ENCODE results near the gene INTS1. TPM values are rescaled to one million over a fixed set of nuclear protein-coding genes. Genes with fewer than 3 reads are reported as not detected.

INTS1 gene
- polyA plus RNA-seq, 3 donors = 5.5 to 64.3 (median 7.3) TPM

DNA sequence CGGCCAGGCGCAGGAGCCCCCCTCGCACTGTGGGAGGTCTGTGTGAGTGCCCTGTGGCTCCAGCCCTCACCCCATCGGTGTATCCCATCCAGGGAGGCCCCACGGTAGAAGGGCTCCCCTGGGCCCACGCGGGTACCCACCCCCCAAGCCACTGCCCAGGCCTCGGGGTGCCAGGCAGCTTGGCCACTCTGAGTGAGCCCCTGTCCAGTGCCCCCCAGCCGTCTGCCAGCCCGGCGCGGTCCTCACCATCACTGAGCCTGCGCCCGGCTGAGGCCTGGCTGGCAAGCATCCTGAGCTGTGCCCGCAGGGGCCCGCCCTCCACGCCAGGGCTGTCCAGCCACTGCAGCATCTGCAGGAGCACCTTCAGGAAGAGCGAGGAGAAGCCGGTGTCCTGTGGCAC is 25.7 kb downstream of the INTS1 start:
- H4K20me1 ChIP-seq (ENCODE audit: insufficient read depth, low read length) = peaks cover 12% of the 10 kb centered on the region
- TF ChIP-seq, protein P1, sequence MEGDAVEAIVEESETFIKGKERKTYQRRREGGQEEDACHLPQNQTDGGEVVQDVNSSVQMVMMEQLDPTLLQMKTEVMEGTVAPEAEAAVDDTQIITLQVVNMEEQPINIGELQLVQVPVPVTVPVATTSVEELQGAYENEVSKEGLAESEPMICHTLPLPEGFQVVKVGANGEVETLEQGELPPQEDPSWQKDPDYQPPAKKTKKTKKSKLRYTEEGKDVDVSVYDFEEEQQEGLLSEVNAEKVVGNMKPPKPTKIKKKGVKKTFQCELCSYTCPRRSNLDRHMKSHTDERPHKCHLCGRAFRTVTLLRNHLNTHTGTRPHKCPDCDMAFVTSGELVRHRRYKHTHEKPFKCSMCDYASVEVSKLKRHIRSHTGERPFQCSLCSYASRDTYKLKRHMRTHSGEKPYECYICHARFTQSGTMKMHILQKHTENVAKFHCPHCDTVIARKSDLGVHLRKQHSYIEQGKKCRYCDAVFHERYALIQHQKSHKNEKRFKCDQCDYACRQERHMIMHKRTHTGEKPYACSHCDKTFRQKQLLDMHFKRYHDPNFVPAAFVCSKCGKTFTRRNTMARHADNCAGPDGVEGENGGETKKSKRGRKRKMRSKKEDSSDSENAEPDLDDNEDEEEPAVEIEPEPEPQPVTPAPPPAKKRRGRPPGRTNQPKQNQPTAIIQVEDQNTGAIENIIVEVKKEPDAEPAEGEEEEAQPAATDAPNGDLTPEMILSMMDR (IDR thresholded peaks at IDR 0.05) = no peak
- peaks cover 0 to 2% (median 0%) of the 10 kb centered on the region in 3 donors for H3K27me3 Mint-ChIP-seq (ENCODE audit: low read depth in 3 of 3)
- H3K4me1 Mint-ChIP-seq = no peaks in the 10 kb centered on the region
- H3K9me3 Mint-ChIP-seq = no peaks in the 10 kb centered on the region
- intact Hi-C loops (cut with micrococcal nuclease) = no loop called here
- no peak overlapping the region for H3K4me2 ChIP-seq (replicated peaks; ENCODE audit: extremely low read depth, low read length, poor library complexity, severe bottlenecking)
- no peak for DNase-seq
- H3K27ac Mint-ChIP-seq = no peak overlapping the region
- H3K27me3 ChIP-seq (ENCODE audit: control insufficient read depth in 2 of 2, insufficient read depth in 2 of 2, low read length in 2 of 2) = no peaks in the 10 kb centered on the region
- H3K36me3 Mint-ChIP-seq = peaks cover 34 to 77% of the 10 kb centered on the region in 2 donors
- H3K4me3 ChIP-seq (replicated peaks in 1 of 3; ENCODE audit: low read depth in 2 of 3, low read length in 3 of 3) = no peak overlapping the region
- WGBS (ENCODE audit: insufficient coverage) = 93% methylated on average over 19 of the region's 19 CpGs
- H3K79me2 ChIP-seq (ENCODE audit: insufficient read depth, low read length) = no peaks in the 10 kb centered on the region
- no peak overlapping the region for H3K4me3 Mint-ChIP-seq
- no peaks in the 10 kb centered on the region for H3K9me3 ChIP-seq (replicated peaks in 1 of 2; ENCODE audit: control insufficient read depth in 1 of 2, insufficient read depth in 1 of 2, low read length in 2 of 2)
- H3K4me1 ChIP-seq (ENCODE audit: control insufficient read depth in 1 of 2, insufficient read depth in 2 of 2, low read length in 2 of 2) = no peaks in the 10 kb centered on the region
- H3K36me3 ChIP-seq (replicated peaks in 1 of 2; ENCODE audit: control insufficient read depth in 1 of 2, insufficient read depth in 2 of 2, low read length in 2 of 2) = peaks cover 90 to 96% of the 10 kb centered on the region in 2 donors
- no peak overlapping the region for H3K9ac ChIP-seq (ENCODE audit: insufficient read depth, low read length, poor library complexity, severe bottlenecking)
- H3K27ac ChIP-seq (ENCODE audit: low read depth in 1 of 2, low read length in 2 of 2) = no peak overlapping the region
- H2AFZ ChIP-seq (ENCODE audit: insufficient read depth, low read depth, low read length, poor library complexity, severe bottlenecking) = no peak overlapping the region

DNA sequence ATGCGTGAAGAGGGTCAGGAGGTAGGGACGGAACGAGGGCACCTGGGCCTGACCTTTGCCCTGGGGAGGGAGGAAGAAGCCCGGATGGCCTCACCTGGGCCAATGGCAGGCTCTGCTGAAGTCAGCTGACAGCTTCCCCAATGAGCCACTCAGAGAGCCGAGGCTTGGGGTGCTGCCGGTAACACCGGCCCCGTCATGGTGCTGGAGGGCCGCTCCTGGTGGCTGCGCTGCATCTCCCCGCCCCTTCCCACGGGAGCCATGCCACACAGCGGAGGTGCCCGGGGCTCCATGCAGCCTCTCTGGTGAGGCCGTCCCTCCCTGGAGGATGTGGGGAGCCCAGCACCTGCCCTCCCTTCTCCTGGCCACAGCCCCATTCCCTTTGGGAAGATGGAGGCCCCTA is 27.3 kb downstream of the INTS1 start:
- Mint-ChIP-seq H3K27me3 (ENCODE audit: low read depth in 3 of 3) (peaks cover 0 to 2% (median 0%) of the 10 kb centered on the region in 3 donors), H3K4me3 (no peak overlapping the region), H3K36me3 (peaks cover 32 to 77% of the 10 kb centered on the region in 2 donors), H3K27ac (no peak overlapping the region), H3K9me3 (no peaks in the 10 kb centered on the region), H3K4me1 (no peaks in the 10 kb centered on the region)
- Histone ChIP-seq H4K20me1 (ENCODE audit: insufficient read depth, low read length) (peaks cover 13% of the 10 kb centered on the region), H3K9me3 (replicated peaks in 1 of 2; ENCODE audit: control insufficient read depth in 1 of 2, insufficient read depth in 1 of 2, low read length in 2 of 2) (no peaks in the 10 kb centered on the region), H2AFZ (ENCODE audit: insufficient read depth, low read depth, low read length, poor library complexity, severe bottlenecking) (no peak overlapping the region), H3K4me3 (replicated peaks in 1 of 3; ENCODE audit: low read depth in 2 of 3, low read length in 3 of 3) (no peak overlapping the region), H3K27me3 (ENCODE audit: control insufficient read depth in 2 of 2, insufficient read depth in 2 of 2, low read length in 2 of 2) (no peaks in the 10 kb centered on the region), H3K79me2 (ENCODE audit: insufficient read depth, low read length) (no peaks in the 10 kb centered on the region), H3K4me2 (replicated peaks; ENCODE audit: extremely low read depth, low read length, poor library complexity, severe bottlenecking) (no peak overlapping the region), H3K36me3 (replicated peaks in 1 of 2; ENCODE audit: control insufficient read depth in 1 of 2, insufficient read depth in 2 of 2, low read length in 2 of 2) (peaks cover 90 to 95% of the 10 kb centered on the region in 2 donors), H3K9ac (ENCODE audit: insufficient read depth, low read length, poor library complexity, severe bottlenecking) (no peak overlapping the region), H3K27ac (ENCODE audit: low read depth in 1 of 2, low read length in 2 of 2) (no peak overlapping the region), H3K4me1 (ENCODE audit: control insufficient read depth in 1 of 2, insufficient read depth in 2 of 2, low read length in 2 of 2) (no peaks in the 10 kb centered on the region)
- WGBS (ENCODE audit: insufficient coverage) = 93% methylated on average over 14 of the region's 15 CpGs
- DNase-seq = no peak
- TF ChIP-seq, protein P1 (IDR thresholded peaks at IDR 0.05) = no peak
- intact Hi-C loops (cut with micrococcal nuclease) = no loop called here
